Measurements from ENCODE around the gene MS4A4E.
A peak's percentile ranks its signal among the peaks of the same experiment; 100 is the strongest.
"Not testable (repeated sequence)": the region's sequence is repeated elsewhere in the genome, so short reads cannot be mapped to it uniquely, and the experiment has no call there.

Gene MS4A4E

GRCh38 chr11:60193687-60194433, 49.1 kb downstream of the MS4A4E start:
- no peak for DNase-seq (ENCODE audit: extremely low read depth, low read depth)

GRCh38 chr11:60192564-60192963, 50.4 kb downstream of the MS4A4E start:
- H3K4me3 ChIP-seq (replicated peaks; ENCODE audit: low read depth, low read length); DNase-seq (ENCODE audit: extremely low read depth, low read depth): not testable (repeated sequence)

More at GRCh38 chr11:60193687-60194433, 49.1 kb downstream of the MS4A4E start:
- TF ChIP-seq CTCF (IDR thresholded peaks at IDR 0.05; ENCODE audit: low read depth, low read length, missing control alignments), result peak; percentile 67
- H3K4me3 ChIP-seq (replicated peaks; ENCODE audit: low read depth, low read length), result no peak overlapping the region

GRCh38 chr11:60188481-60188880, 54.5 kb downstream of the MS4A4E start:
- DNase-seq (ENCODE audit: extremely low read depth, low read depth), result not testable (repeated sequence)

GRCh38 chr11:60186128-60186527, 56.8 kb downstream of the MS4A4E start:
- H3K4me3 ChIP-seq (replicated peaks; ENCODE audit: low read depth, low read length), result not testable (repeated sequence)

More at GRCh38 chr11:60188481-60188880, 54.5 kb downstream of the MS4A4E start:
- H3K4me3 ChIP-seq (replicated peaks; ENCODE audit: low read depth, low read length), result not testable (repeated sequence)

GRCh38 chr11:60185512-60185827, 57.5 kb downstream of the MS4A4E start:
- DNase-seq (ENCODE audit: extremely low read depth, low read depth), result not testable (repeated sequence)

More at GRCh38 chr11:60186128-60186527, 56.8 kb downstream of the MS4A4E start:
- DNase-seq (ENCODE audit: extremely low read depth, low read depth), result not testable (repeated sequence)

GRCh38 chr11:60184824-60185511, 58.0 kb downstream of the MS4A4E start:
- no peak for DNase-seq (ENCODE audit: extremely low read depth, low read depth)
- no peak overlapping the region for H3K4me3 ChIP-seq (replicated peaks; ENCODE audit: low read depth, low read length)
- no peak for TF ChIP-seq CTCF (IDR thresholded peaks at IDR 0.05; ENCODE audit: low read depth, low read length, missing control alignments)

More at GRCh38 chr11:60185512-60185827, 57.5 kb downstream of the MS4A4E start:
- H3K4me3 ChIP-seq (replicated peaks; ENCODE audit: low read depth, low read length), result not testable (repeated sequence)

- DNase-seq (ENCODE audit: extremely low read depth, low read depth), result no peak
- H3K4me3 ChIP-seq (replicated peaks; ENCODE audit: low read depth, low read length), result no peak overlapping the region
- no peak for TF ChIP-seq CTCF (IDR thresholded peaks at IDR 0.05; ENCODE audit: low read depth, low read length, missing control alignments)
These were observed 59.2 kb downstream of the MS4A4E start for GRCh38 chr11:60183591-60184205.

- TF ChIP-seq CTCF (IDR thresholded peaks at IDR 0.05; ENCODE audit: low read depth, low read length, missing control alignments), result no peak
- DNase-seq (ENCODE audit: extremely low read depth, low read depth), result no peak
- no peak within 1 kb of the TSS for H3K4me3 ChIP-seq (replicated peaks; ENCODE audit: low read depth, low read length)
These were observed 60.2 kb downstream of the MS4A4E start, which contains the start of gene MS4A6A for GRCh38 chr11:60182541-60183330. Gene MS4A6A, minus strand, starts transcription at chr11:60183083. Its CDS starts 1,356 bp downstream, at chr11:60181727.
